B cell (primary cell): ENCODE measurements around the gene ELK1. TPM values are rescaled to one million over a fixed set of nuclear protein-coding genes. Genes with fewer than 3 reads are reported as not detected.

Source experiments
- ATAC-seq: fragments of 200-7000 bp; cut with Tn5 transposase; one replicate; pipeline ENCODE4 v1.10.0; 2021; ENCODE audit warnings: low read depth, mild to moderate bottlenecking, moderate number of reproducible peaks, moderate library complexity
- CTCF ChIA-PET: fragments of 350-600 bp; sonication (Branson Sonifier 250); formaldehyde crosslinking; loops from one replicate; lab custom pipeline; 2021; ENCODE audit warnings: antibody characterized with exemption, inconsistent platforms; lab: Charles Lee
- POLR2A ChIA-PET: fragments of 350-600 bp; sonication (Branson Sonifier 250); formaldehyde crosslinking; loops from one replicate; lab custom pipeline; 2021; ENCODE audit warnings: antibody characterized with exemption; lab: Charles Lee
- DNase-seq: peaks from one replicate; pipeline ENCODE4 v3.0.0; 2013
- H2AFZ ChIP-seq: 2 replicates; pipeline ENCODE4 v1.6.1; 2012; ENCODE audit warnings: mild to moderate bottlenecking, low read depth, low read length; ENCODE audit not compliant: insufficient read depth, poor library complexity, severe bottlenecking
- H3K27ac ChIP-seq, 2 donors: 1 replicate in 1 of 2; 2 replicates in 1 of 2; pipeline ENCODE4 v1.5.1; 2012 to 2013; ENCODE audit warnings: low read length in 2 of 2, mild to moderate bottlenecking in 2 of 2, moderate library complexity in 1 of 2
- H3K27me3 ChIP-seq, 4 experiments: fragments of 200-600 bp in 1 of 4; sonication (generic) in 1 of 4; replicated peaks in 1 of 4; 1 replicate in 2 of 4; 2 replicates in 2 of 4; pipeline versions ENCODE4 v1.6.1 to v1.7.0; 2013 to 2016; ENCODE audit warnings: low read length in 3 of 4, mild to moderate bottlenecking in 2 of 4, mixed read lengths in 1 of 4, moderate library complexity in 1 of 4; ENCODE audit not compliant: insufficient read depth in 4 of 4, control insufficient read depth in 3 of 4; ENCODE audit errors: control extremely low read depth in 1 of 4
- H3K36me3 ChIP-seq, 2 experiments: replicated peaks in 1 of 2; 1 replicate in 1 of 2; 2 replicates in 1 of 2; pipeline versions ENCODE4 v1.6.1 to v1.7.1; 2013; ENCODE audit warnings: low read length in 1 of 2; ENCODE audit not compliant: insufficient read depth in 2 of 2, control insufficient read depth in 1 of 2; ENCODE audit errors: control extremely low read depth in 1 of 2, extremely low read depth in 1 of 2
- H3K4me1 ChIP-seq, 2 donors: fragments of 200-600 bp in 1 of 2; sonication (generic) in 1 of 2; 1 replicate in 1 of 2; 2 replicates in 1 of 2; pipeline versions ENCODE4 v1.5.1 to v1.6.1; 2013 to 2017; ENCODE audit warnings: low read length in 2 of 2; ENCODE audit not compliant: control insufficient read depth in 2 of 2, insufficient read depth in 2 of 2
- H3K4me2 ChIP-seq: replicated peaks from 2 replicates; pipeline ENCODE3; 2012; ENCODE audit warnings: mild to moderate bottlenecking, low read depth, low read length; ENCODE audit not compliant: poor library complexity, severe bottlenecking
- H3K4me3 ChIP-seq, 5 experiments: fragments of 200-600 bp in 1 of 5; sonication (generic) in 1 of 5; 1 replicate in 3 of 5; 2 replicates in 2 of 5; pipeline versions ENCODE4 v1.5.1 to v1.7.0; 2011 to 2016; ENCODE audit warnings: low read length in 4 of 5, mild to moderate bottlenecking in 4 of 5, low read depth in 2 of 5, control low read depth in 1 of 5, moderate library complexity in 1 of 5; ENCODE audit not compliant: insufficient read depth in 1 of 5; ENCODE audit errors: control extremely low read depth in 1 of 5, extremely low read depth in 1 of 5
- H3K79me2 ChIP-seq: fragments of 200-600 bp; sonication (generic); one replicate; pipeline ENCODE4 v1.6.0; 2016; ENCODE audit warnings: low read length; ENCODE audit not compliant: control insufficient read depth, insufficient read depth
- H3K9ac ChIP-seq: fragments of 200-600 bp; sonication (generic); 2 replicates; pipeline ENCODE4 v1.6.1; 2017; ENCODE audit warnings: mild to moderate bottlenecking, low read length, moderate library complexity
- H3K9me3 ChIP-seq, 3 donors: one replicate each; pipeline versions ENCODE4 v1.6.1 to v1.7.1; 2013; ENCODE audit warnings: low read length in 2 of 3; ENCODE audit not compliant: control insufficient read depth in 2 of 3, insufficient read depth in 1 of 3; ENCODE audit errors: control extremely low read depth in 1 of 3
- H4K20me1 ChIP-seq: 2 replicates; pipeline ENCODE4 v1.6.0; 2012; ENCODE audit warnings: mild to moderate bottlenecking, low read length; ENCODE audit not compliant: insufficient read depth, control insufficient read depth, poor library complexity, severe bottlenecking
- H3K27ac Mint-ChIP-seq: one replicate; pipeline ENCODE4 v1.8.0; 2021; ENCODE audit warnings: mixed read lengths
- H3K27me3 Mint-ChIP-seq: one replicate; pipeline ENCODE4 v1.8.0; 2021; ENCODE audit warnings: mixed read lengths
- H3K4me1 Mint-ChIP-seq: one replicate; pipeline ENCODE4 v1.8.0; 2021; ENCODE audit warnings: mixed read lengths
- H3K4me3 Mint-ChIP-seq: one replicate; pipeline ENCODE4 v1.8.0; 2021; ENCODE audit warnings: mixed read lengths
- H3K9me3 Mint-ChIP-seq: one replicate; pipeline ENCODE4 v1.8.0; 2022; ENCODE audit warnings: mixed read lengths; ENCODE audit not compliant: insufficient read depth
- EZH2 ChIP-seq: IDR thresholded peaks from 2 replicates; pipeline ENCODE4 v1.6.1; 2012; ENCODE audit warnings: borderline replicate concordance, low read depth, mild to moderate bottlenecking, moderate library complexity, low read length; ENCODE audit not compliant: insufficient read depth, poor library complexity, severe bottlenecking
- WGBS: methylation state at CpG from one replicate; pipeline ENCODE4 v1.1.5; 2013; ENCODE audit warnings: missing lambda C conversion rate; ENCODE audit not compliant: insufficient coverage; 5-methylcytosine and 5-hydroxymethylcytosine counted together
- intact Hi-C: fragments of 100-400 bp; cut with micrococcal nuclease; formaldehyde crosslinking; loops from one replicate; pipeline ENCODE4 v1.10.0; 2022
- polyA plus RNA-seq: library from polyadenylated mRNA; depleted of rRNA; stranded (reverse); fragments of >200 nt; gene quantifications from 2 replicates; pipeline ENCODE4 v1.2.3, GENCODE V29; 2012
- total RNA-seq, 2 donors: library from RNA; stranded (reverse); fragments of 120-200 nt in 1 of 2; gene quantifications; 1 replicate in 1 of 2; 2 replicates in 1 of 2; pipeline versions ENCODE4 v1.2.3 to v1.2.4, GENCODE V29; 2013 to 2022
- TF ChIP-seq, protein P1 (sequence below): fragments of 200-600 bp; IDR thresholded peaks from one replicate; pipeline ENCODE4 v1.8.0; 2022; ENCODE audit warnings: antibody characterized with exemption, mild to moderate bottlenecking

ELK1 gene
- total and polyA plus RNA-seq, 2 donors (not counting 1 experiment from before 2014, with no cell fraction given), result 14.2 to 22.7 TPM

DNA sequence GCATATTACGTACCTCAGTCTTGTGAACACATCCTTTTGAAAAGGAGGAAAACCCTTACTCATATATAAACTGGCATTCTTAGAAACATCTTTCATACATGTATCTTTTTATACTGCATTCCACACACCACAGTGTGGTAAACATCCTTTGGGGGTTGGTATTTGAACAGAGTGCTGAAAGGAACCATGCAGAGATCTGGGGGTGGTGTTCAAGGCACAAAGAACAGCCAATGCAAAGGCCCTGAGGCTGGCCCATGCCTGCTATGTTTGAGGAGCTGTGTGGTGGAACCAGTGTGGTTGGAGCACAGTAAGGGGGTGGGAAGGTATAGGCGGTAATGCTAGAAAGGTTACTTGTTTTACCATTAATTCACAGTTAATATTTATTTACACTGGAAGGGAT, 2.0 kb downstream of the ELK1 start:
- no peak for ATAC-seq
- Histone ChIP-seq H3K4me1 (peaks cover 11 to 26% of the 10 kb centered on the region in 2 donors), H3K4me3 (no peak overlapping the region), H3K4me2 (no peak overlapping the region), H3K36me3 (peaks cover 0 to 4% of the 10 kb centered on the region in 2 experiments), H3K79me2 (peaks cover 23% of the 10 kb centered on the region), H2AFZ (no peak overlapping the region), H3K9me3 (no peaks in the 10 kb centered on the region), H3K27ac (no peak overlapping the region), H3K27me3 (no peaks in the 10 kb centered on the region), H4K20me1 (no peaks in the 10 kb centered on the region), H3K9ac (no peak overlapping the region)
- Mint-ChIP-seq H3K4me1 (peaks cover 30% of the 10 kb centered on the region), H3K9me3 (no peaks in the 10 kb centered on the region), H3K4me3 (peak overlapping the region; percentile 93), H3K27ac (no peak overlapping the region), H3K27me3 (no peaks in the 10 kb centered on the region)
- DNase-seq, result no peak
- ChIA-PET CTCF (no interaction called here), POLR2A (no interaction called here)
- WGBS, result no CpG with 5 or more reads among the region's 2 CpGs
- TF ChIP-seq EZH2, result no peak
- intact Hi-C loops, result no loop called here

DNA sequence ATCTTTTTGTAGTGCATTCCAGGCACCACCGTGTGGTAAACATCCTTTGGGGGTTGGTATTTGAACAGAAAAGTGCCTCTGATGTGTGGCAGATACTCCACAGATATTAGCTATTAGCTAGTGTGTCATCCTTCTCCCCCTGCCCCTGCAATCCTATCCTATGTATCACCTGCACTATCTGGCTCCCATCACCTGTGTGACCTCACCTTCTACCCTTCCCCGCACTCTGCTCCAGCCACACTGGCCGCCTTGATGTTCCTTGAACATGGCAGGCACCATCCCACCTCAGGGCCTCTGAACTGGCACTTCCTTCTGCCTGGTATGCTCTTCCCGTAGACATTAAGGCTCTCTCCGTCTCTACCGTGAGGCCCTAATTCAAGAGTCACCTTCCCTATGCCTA, 3.7 kb downstream of the ELK1 start:
- no peak overlapping the region for H3K27ac ChIP-seq
- intact Hi-C loops, result no loop called here
- peaks cover 11 to 23% of the 10 kb centered on the region in 2 donors for H3K4me1 ChIP-seq
- WGBS, result 93% methylated on average over 3 of the region's 6 CpGs
- H3K9me3 Mint-ChIP-seq, result no peaks in the 10 kb centered on the region
- H3K27ac Mint-ChIP-seq, result no peak overlapping the region
- H3K4me3 Mint-ChIP-seq, result no peak overlapping the region
- H3K36me3 ChIP-seq, result peaks cover 0 to 2% of the 10 kb centered on the region in 2 experiments
- no peak overlapping the region for H2AFZ ChIP-seq
- ATAC-seq, result no peak
- ChIA-PET CTCF (no interaction called here), POLR2A (no interaction called here)
- H4K20me1 ChIP-seq, result no peaks in the 10 kb centered on the region
- H3K9ac ChIP-seq, result no peak overlapping the region
- no peak for DNase-seq
- no peak overlapping the region for H3K4me3 ChIP-seq
- no peak for TF ChIP-seq EZH2
- TF ChIP-seq, protein P1, sequence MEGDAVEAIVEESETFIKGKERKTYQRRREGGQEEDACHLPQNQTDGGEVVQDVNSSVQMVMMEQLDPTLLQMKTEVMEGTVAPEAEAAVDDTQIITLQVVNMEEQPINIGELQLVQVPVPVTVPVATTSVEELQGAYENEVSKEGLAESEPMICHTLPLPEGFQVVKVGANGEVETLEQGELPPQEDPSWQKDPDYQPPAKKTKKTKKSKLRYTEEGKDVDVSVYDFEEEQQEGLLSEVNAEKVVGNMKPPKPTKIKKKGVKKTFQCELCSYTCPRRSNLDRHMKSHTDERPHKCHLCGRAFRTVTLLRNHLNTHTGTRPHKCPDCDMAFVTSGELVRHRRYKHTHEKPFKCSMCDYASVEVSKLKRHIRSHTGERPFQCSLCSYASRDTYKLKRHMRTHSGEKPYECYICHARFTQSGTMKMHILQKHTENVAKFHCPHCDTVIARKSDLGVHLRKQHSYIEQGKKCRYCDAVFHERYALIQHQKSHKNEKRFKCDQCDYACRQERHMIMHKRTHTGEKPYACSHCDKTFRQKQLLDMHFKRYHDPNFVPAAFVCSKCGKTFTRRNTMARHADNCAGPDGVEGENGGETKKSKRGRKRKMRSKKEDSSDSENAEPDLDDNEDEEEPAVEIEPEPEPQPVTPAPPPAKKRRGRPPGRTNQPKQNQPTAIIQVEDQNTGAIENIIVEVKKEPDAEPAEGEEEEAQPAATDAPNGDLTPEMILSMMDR, result no peak
- no peaks in the 10 kb centered on the region for H3K27me3 Mint-ChIP-seq
- H3K79me2 ChIP-seq, result peaks cover 23% of the 10 kb centered on the region
- no peaks in the 10 kb centered on the region for H3K9me3 ChIP-seq
- peaks cover 30% of the 10 kb centered on the region for H3K4me1 Mint-ChIP-seq
- H3K4me2 ChIP-seq, result no peak overlapping the region
- no peaks in the 10 kb centered on the region for H3K27me3 ChIP-seq
